GM19238 (cell line): ENCODE results near the gene ECPAS.
"Not testable (repeated sequence)": the region's sequence is repeated elsewhere in the genome, so short reads cannot be mapped to it uniquely, and the experiment has no call there.

ENCODE experiments used
- DNase-seq: peaks from one replicate; pipeline ENCODE4 v3.0.0; 2011; ENCODE audit warnings: low spot score; ENCODE audit not compliant: insufficient read length

The ECPAS gene

GRCh38 chr9:111477677-111478076, 6.5 kb downstream of the ECPAS start:
- no peak for DNase-seq

- DNase-seq, result no peak
Observed at GRCh38 chr9:111475195-111475594, 9.0 kb downstream of the ECPAS start.

DNA sequence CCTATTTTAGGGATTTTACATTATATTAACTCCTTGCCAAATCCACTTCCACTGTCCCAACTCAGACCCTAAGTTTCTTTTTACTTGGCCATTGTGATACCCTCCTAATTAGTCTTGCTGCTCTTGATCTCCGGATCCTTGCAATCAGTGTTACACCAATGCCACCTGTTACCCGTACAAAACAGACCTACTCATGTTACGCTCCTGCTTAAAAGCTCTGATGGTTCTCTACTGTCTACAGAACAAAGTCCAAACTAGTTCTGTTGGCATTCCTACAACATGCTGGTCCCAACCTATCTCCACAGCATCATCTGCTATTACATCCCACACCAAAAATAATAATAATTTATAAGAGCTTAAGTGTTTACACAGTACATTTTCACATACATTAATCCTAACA, 9.8 kb downstream of the ECPAS start:
- no peak for DNase-seq

DNA sequence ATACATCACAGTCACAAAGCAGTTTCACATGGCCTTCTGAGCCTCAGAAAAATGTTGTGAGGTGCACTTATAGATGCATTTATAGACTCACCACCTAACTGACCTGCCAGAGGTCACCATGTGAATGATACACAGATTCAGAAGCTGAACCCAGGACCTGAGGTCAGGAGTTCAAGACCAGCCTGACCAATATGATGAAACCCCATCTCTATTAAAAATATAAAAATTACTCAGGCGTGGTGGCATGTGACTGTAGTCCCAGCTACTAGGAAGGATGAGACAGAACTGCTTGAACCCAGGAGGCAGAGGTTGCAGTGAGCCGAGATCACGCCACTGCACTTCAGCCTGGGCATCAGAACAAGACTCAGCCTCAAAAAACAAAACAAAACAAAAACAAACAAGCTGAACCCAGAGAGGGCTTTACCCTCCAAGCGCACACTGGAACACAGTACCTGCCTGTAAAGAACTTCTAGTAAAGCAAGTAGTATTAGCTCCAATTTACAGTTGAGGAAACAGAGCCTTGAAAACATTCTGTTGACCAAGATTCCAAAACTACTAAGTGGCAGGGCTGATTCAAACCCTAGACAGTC, 16.3 kb downstream of the ECPAS start:
- no peak for DNase-seq

GRCh38 chr9:111463048-111463447, 21.1 kb downstream of the ECPAS start:
- no peak for DNase-seq

DNA sequence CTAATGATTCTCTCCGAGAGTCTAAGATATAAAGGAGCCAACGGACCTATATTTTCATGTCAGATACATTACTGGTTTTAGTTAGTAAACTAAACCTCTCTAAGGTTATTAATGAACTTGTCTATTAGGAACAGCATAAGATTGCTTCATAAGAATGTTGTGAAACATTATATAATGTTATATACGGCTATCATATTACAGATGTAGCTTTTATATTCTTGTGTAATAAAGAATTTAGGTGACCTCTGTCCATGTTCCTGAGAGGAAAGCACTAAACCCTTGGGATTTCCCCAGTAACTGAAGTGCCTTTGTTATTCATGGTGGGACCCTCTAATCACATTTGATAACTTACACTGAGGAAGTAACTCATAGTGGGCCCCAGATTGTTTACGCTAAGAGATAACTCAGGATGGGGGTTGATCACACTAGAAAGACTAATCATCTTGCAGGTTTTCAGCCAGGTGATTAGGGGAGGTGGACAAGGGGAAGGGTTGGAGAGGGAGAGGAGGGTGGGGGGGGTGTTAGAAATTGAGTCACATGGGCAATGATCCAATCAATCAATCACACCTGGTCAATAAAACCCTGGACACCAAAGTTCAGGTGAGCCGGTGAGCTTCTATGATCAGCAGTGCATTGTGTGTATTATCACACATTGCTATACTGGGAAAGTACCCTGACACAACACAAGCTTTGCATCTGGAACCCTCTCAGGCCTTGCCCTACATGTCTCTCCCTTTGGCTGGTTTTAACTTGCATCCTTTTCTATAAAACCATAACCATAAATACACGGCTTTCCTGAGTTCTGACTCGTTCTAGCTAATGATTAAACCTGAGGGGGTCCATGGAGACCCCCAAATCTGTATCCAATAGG, 25.8 kb downstream of the ECPAS start:
- no peak for DNase-seq

DNA sequence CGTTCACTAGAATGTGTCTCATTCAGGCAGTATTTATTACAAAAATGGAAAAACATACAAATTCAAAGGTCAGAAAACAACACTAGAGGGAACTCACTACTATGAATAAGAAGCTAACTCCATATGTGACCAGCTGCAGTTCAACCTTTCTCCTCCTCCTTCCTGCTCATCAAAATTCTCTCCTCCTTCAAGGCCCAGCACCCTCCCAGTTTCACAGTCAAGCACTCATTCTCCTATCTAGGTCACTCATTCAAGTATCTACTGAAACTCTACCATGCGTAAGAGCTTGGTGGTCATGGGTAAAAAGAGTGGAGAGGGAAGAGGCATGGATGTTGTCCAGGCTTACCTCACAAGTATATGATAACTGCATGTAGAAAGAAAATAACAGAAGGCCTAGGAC, 27.7 kb downstream of the ECPAS start:
- DNase-seq, result no peak

DNA sequence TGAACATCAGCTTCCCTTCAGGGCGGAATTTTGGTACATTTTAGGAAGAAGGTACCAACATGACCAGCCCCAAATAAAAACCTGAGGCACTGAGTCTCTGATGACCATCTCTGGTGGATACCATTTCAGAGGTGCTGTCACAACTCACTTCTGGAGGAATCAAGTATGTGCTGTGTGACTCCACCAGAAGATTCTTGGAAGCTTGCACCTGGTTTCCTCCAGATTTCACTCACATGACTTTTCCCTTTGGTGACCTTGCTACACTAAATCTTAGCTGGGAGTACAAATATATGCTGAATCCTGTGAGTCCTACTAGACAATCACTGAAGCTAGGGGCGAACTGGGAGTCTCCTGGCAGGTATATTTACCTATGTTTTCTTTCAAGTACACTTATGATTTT, 28.5 kb downstream of the ECPAS start:
- DNase-seq, result no peak

DNA sequence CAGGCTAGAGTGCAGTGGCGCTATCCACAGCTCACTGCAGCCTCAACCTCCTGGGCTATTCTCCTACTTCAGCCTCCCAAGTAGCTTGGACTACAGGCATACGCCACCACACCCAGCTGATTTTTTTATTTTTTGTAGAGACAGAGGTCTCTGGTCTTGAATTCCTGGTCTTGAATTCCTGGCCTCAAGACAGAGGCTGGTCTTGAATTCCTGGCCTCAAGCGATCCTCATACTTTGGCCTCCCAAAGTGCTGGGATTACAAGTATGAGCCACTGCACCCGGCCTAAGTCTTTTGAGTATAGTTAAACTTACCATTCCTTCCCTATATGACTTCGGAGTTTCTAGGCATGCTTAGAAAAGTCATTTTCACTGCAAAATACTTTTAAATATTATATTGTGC, 29.4 kb downstream of the ECPAS start:
- DNase-seq, result no peak

DNA sequence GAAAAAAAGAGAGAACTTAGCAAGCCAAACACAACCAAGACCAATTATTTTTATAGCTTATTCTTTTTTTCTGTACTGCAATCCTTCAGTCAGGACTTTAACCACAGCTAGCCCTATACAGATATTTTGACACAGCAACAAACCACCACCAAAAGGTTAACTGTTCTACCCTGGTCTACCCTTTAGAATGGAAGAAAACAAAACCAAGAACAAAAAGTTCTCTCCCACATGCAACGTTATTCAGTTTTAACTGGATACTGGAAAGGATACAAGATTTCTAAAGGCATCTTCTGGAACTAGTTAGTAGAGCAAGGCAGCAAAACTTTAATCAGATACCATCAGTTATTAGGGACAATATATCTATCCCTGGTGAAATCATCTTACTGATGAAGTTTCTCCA, 32.6 kb downstream of the ECPAS start:
- DNase-seq, result no peak

DNA sequence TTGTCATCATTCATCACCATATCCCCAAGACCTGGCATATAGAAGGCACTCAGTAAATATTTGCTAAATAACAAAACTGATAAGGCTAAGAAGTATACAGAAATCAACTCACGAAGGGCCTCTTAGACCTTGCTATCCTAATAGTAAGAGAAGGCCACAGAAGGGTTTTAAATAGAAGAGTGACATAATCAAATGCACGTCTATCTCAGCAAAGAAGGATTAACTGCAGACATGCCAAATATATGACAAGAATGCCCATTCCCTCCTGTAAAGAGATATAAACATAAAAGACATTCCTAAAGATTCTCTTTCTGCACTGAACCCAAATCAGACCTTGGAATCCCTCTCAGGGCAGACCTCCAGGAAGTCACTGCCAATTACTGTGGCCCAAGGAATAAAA, 34.1 kb downstream of the ECPAS start:
- DNase-seq, result no peak

DNA sequence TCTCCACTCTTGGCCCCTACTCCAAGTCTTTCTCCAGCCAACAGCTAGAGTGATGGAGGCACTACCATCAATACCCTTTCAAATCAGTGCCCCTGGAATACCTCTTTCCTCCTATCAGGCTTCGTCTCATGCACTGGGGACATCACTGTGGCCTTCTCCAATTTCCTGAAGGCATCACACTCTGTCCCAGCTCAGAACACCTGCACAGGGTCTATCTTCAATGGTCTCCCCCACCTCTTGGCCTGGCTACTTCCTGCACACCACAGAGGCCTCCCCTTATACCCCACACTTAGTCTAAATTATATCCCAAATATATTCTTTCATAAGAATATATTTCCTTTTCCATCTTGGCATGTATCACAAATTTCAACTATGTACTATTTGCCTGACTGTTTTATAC, 34.5 kb downstream of the ECPAS start:
- DNase-seq, result no peak

DNA sequence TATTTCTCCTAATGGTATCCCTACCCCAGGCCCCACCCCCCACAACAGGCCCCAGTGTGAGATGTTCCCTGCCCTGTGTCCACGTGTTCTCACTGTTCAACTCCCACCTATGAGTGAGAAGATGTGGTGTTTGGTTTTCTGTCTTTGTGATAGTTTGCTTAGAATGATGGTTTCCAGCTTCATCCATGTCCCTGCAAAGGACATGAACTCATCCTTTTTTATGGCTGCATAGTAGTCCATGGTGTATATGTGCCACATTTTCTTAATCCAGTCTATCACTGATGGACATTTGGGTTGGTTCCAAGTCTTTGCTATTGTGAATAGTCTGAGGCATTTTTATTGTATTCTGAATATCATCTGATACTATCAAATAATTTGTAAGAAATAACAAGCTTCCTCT, 38.4 kb downstream of the ECPAS start:
- DNase-seq, result not testable (repeated sequence)

DNA sequence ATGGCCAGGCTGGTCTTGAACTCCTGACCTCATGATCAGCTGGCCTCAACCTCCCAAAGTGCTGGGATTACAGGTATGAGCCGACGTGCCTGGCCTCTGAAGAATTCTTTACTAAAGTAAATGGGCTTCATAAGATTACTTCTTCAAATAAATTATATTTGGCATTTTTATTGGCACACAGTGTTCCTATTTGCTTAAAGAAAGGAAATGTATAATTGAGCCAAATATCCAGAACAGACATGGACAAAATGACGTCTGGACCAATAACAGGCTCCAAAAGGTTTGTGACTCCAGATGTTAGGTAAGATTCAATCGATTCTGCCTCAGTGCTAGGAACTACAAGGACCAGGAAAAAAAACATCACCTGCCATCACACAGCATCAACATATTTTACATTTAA, 40.7 kb downstream of the ECPAS start:
- DNase-seq, result no peak

- DNase-seq, result no peak
Observed at GRCh38 chr9:111442360-111443027, 41.7 kb downstream of the ECPAS start.

DNA sequence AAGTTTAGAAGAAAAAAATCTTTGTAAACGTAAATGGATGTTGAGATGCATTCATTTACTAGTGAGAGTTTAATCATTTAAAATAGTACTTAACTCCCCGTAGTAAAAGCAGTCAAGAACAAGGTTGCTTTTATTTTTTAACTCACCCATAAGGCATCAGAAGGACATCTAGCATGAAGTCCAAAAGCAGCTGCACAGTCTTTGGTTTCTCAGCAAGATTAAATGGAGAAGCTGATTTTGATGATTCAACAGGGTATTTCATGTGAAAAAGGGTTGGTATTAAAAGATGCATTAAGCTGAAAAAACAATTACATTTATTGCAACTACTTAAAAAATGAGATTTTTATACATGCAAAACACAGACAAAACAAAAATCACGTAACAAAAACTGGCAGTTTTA, 44.0 kb downstream of the ECPAS start:
- DNase-seq, result no peak

DNA sequence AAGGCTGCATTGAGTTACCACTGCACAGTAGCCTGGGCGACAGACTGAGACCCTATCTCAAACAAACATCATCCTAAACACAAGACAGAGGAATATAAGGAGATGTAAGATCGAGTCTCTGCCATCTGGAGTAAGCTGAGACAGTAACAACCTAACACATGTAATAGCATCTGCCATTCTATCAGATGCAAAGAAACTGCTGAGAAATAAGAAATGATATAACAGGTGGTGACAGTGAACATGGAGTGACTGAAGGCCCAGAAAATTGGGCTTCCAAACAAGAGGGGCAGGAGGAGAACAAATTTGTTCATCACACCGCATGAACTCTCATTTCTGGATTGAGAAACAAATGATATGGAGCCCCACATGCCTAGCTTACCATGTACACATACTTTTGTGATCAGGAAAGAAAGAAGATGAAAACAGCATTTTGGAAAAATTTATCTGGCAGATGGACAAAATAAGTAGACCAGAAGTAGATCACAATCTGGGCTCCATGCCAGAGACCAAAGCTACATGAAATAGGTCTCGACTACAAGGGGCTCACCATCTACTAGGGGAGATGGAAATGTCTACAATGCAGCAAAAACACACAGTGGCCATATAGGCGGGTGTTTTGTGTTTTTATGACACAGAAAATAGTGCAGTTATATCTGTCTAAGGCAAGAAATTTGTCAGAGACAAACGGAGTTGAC, 45.5 kb downstream of the ECPAS start:
- DNase-seq, result no peak

DNA sequence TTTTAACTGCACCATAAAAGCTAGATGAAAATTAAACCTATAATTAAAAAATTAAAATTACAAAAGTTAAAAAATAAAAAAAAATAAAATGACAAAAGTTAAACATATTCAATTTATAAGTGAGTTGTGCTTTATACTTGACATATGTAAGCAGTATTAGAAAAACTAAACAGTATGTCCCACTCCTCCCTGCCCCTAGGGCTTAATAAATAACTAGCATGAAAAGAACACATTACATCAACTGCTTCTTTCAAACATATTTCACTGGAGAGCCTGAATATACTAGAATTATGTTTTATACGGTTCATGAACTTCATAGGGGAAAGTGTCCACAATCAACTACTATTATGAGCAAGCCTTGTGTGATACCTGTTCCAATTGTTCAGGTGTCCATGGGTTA, 47.6 kb downstream of the ECPAS start:
- no peak for DNase-seq

- DNase-seq, result no peak
Observed at GRCh38 chr9:111433082-111433481, 51.1 kb downstream of the ECPAS start.

DNA sequence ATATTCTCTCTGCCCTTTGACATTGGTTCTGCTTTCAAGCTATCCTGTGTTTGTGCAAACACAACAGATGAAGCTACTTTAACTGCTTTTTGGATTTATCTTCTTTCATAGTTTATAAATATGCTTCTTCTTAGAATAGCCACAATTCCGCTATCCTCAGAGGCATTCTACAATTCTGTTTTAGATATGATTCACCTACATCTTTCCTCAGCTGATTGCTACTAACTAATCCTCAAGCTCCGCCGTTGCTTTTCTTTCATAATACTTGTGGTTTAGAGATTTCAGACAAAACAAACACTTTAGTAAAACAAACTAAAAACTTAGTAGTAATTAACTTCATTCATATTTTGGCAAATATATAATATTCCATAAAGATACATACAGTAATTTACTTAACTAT, 52.5 kb downstream of the ECPAS start:
- DNase-seq, result no peak

DNA sequence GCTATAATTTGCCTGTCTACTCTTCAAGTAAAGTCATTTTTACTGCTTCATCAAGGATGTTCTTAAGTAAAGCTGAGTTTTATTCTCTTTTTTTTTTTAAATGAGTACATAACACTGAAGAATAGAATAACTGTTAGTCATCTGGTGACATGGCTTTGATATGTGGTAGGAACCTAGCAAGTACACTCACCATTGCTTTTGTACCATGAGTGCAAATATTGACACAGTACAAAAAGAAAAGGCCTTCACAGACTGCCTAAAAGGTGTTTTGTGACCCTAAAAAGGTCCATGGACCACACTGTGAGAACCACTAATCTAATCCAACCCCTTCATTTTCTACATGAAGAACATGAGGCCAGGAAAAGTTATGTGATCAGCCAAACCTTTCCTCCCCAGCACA, 55.0 kb downstream of the ECPAS start:
- no peak for DNase-seq

DNA sequence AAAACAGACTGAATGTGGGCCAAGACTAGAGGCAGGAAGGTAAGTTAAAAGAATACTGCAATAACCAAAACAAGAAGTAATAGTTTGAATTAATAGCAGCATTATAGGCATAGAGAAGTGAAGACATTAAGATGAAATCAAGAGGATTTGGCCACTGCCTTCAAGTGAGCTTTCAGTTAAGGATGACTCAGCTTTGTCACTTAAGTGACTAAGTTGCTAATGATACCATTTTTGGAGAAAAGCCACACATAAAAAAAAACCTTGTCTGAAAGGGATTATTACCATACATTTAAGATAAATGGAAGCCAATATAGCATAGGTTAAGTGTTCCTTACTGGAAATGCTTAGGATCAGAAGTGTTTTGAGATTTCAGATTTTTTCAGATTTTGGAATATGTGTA, 57.0 kb downstream of the ECPAS start:
- DNase-seq, result no peak
